Measurements from ENCODE around the gene PRR35. TPM values are rescaled to one million over a fixed set of nuclear protein-coding genes. Genes with fewer than 3 reads are reported as not detected.

The PRR35 gene
- total and polyA plus RNA-seq, 2 of the 4 experiments (the other 2 are of a cell fraction): not detected

- no peak overlapping the region for H4K8ac ChIP-seq (ENCODE audit: low read depth in 2 of 2, low read length in 2 of 2)
- H3K18ac ChIP-seq (ENCODE audit: low read depth, low read length): no peak overlapping the region
- no peak overlapping the region for H2AK5ac ChIP-seq (ENCODE audit: low read depth, low read length)
- H3K27ac ChIP-seq (ENCODE audit: insufficient read depth, low read length): no peak overlapping the region
- dilution Hi-C loops (cut with HindIII; ENCODE audit: low sequenced_read_pairs, unreplicated experiment) (no loop called here), in situ Hi-C loops (cut with MboI; ENCODE audit: low sequenced_read_pairs) (no loop called here), intact Hi-C loops (cut with micrococcal nuclease) (no loop called here)
- no peak overlapping the region for H3K4me3 ChIP-seq (ENCODE audit: insufficient read depth, low read depth, low read length)
- H3K14ac ChIP-seq (replicated peaks; ENCODE audit: low read depth, low read length): no peak overlapping the region
- no peak overlapping the region for H4K5ac ChIP-seq (ENCODE audit: low read depth, low read length)
- H2BK120ac ChIP-seq (ENCODE audit: low read depth, low read length): no peak overlapping the region
- ChIA-PET CTCF (no interaction called here), POLR2A (ENCODE audit: unreplicated experiment) (no interaction called here)
- no peak overlapping the region for H2AK9ac ChIP-seq (replicated peaks; ENCODE audit: low read depth, low read length, poor library complexity)
- DNase-seq (no peak), ATAC-seq (ENCODE audit: low read depth) (no peak)
- H4K91ac ChIP-seq (ENCODE audit: insufficient read depth, low read depth, low read length): no peak overlapping the region
- no peak overlapping the region for H3K56ac ChIP-seq (ENCODE audit: extremely low read depth, insufficient read depth, low read length)
- no peak overlapping the region for H2BK5ac ChIP-seq (ENCODE audit: low read depth, low read length, poor library complexity, severe bottlenecking)
- no peaks in the 10 kb centered on the region for H3K9me3 ChIP-seq (ENCODE audit: control insufficient read depth, insufficient read depth, low read length)
- WGBS, 2 experiments (ENCODE audit: extremely low coverage in 2 of 2, insufficient read length in 1 of 2): 99% methylated on average over 18 of the region's 28 CpGs; no CpG with 5 or more reads in 1 of the 2 experiments
- H3K4me1 ChIP-seq (ENCODE audit: control insufficient read depth, insufficient read depth, low read length): 0 out of 2 replicates have a peak, but pooled peaks cover 3% of the 10 kb centered on the region
- H3K4me2 ChIP-seq (ENCODE audit: low read depth, low read length): no peak overlapping the region
- no peak for TF ChIP-seq RCOR1 (IDR thresholded peaks at IDR 0.05; ENCODE audit: insufficient replicate concordance, low read length)
- TF ChIP-seq CHD1 (IDR thresholded peaks at IDR 0.05; ENCODE audit: low read depth, low read length): no peak
- no peak for TF ChIP-seq FOS (IDR thresholded peaks at IDR 0.05; ENCODE audit: low read depth, low read length)
- TF ChIP-seq ELK1 (IDR thresholded peaks at IDR 0.05; ENCODE audit: borderline replicate concordance, low read depth, low read length): no peak
- TF ChIP-seq MAFK (IDR thresholded peaks at IDR 0.05; ENCODE audit: low read depth, low read length): no peak
- TF ChIP-seq SMC3 (IDR thresholded peaks at IDR 0.05; ENCODE audit: low read depth, low read length): no peak
- TF ChIP-seq CEBPB (IDR thresholded peaks at IDR 0.05; ENCODE audit: low read depth, low read length): no peak
- TF ChIP-seq NFE2L2 (IDR thresholded peaks at IDR 0.05; ENCODE audit: low read depth, low read length): no peak
- no peak for TF ChIP-seq BHLHE40 (IDR thresholded peaks at IDR 0.05; ENCODE audit: low read depth, low read length)
- no peak for TF ChIP-seq USF2 (IDR thresholded peaks at IDR 0.05; ENCODE audit: low read depth, low read length)
- TF ChIP-seq RAD21 (IDR thresholded peaks at IDR 0.05; ENCODE audit: low read length): no peak
- H3K9ac ChIP-seq (ENCODE audit: low read depth, low read length): no peak overlapping the region
- H2BK15ac ChIP-seq (ENCODE audit: low read depth, low read length): no peak overlapping the region
- H3K36me3 ChIP-seq (ENCODE audit: control insufficient read depth, insufficient read depth, low read length): peaks cover 31% of the 10 kb centered on the region
- H3K27me3 ChIP-seq (ENCODE audit: control insufficient read depth, insufficient read depth, low read length): no peaks in the 10 kb centered on the region
- peaks cover 5% of the 10 kb centered on the region; the same call in 1 of the 2 replicates for H4K20me1 ChIP-seq (ENCODE audit: insufficient read depth, low read length)
- BruUV-seq (replicated peaks): no TSS peak
- H2BK20ac ChIP-seq (ENCODE audit: low read depth, low read length): no peak overlapping the region
- H3K9me1 ChIP-seq (ENCODE audit: insufficient read depth, low read length): no peaks in the 10 kb centered on the region
- H2AFZ ChIP-seq (replicated peaks; ENCODE audit: low read length, poor library complexity): no peak overlapping the region
- no peak overlapping the region for H3K4ac ChIP-seq (ENCODE audit: low read depth, low read length)
- H3K23ac ChIP-seq (ENCODE audit: low read depth, low read length): no peak overlapping the region
- H3K79me1 ChIP-seq (ENCODE audit: low read depth in 1 of 2, low read length in 2 of 2): peaks cover 0 to 3% of the 10 kb centered on the region in 2 experiments; a peak in 1 of 4 replicates
Measured at GRCh38 chr16:551210-551609, 9.0 kb upstream of the PRR35 start.
